GM23338 (cell line): ENCODE data around the gene INSL4.

Experiments
- CREB1 ChIP-seq: fragments of 250-450 bp; sonication (Bioruptor Pico); IDR thresholded peaks from 2 replicates; pipeline ENCODE4 v1.5.0; 2020; ENCODE audit warnings: low read depth, mild to moderate bottlenecking, moderate library complexity
- EZH2phosphoT487 ChIP-seq: fragments of 200-600 bp; sonication (generic); IDR thresholded peaks from one replicate; pipeline ENCODE4 v1.8.1; 2018; ENCODE audit warnings: antibody characterized with exemption; ENCODE audit not compliant: unreplicated experiment
- JUNB ChIP-seq: IDR thresholded peaks from one replicate; pipeline ENCODE4 v1.6.1; 2016; ENCODE audit warnings: antibody characterized with exemption; ENCODE audit not compliant: unreplicated experiment
- POLR2AphosphoS5 ChIP-seq: IDR thresholded peaks from 2 replicates; pipeline ENCODE4 v1.6.1; 2016; ENCODE audit warnings: antibody characterized with exemption, low read depth
- REST ChIP-seq: IDR thresholded peaks from one replicate; pipeline ENCODE4 v1.6.1; 2018; ENCODE audit warnings: antibody characterized with exemption; ENCODE audit not compliant: unreplicated experiment
- TF ChIP-seq, protein P1 (sequence below), 2 experiments: fragments of 200-600 bp in 1 of 2; sonication (generic) in 1 of 2; conservative IDR thresholded peaks; 2 replicates each; pipeline versions ENCODE4 v1.5.1 to v1.6.1; 2016 to 2017; ENCODE audit warnings: antibody characterized with exemption in 2 of 2, low read depth in 2 of 2, mild to moderate bottlenecking in 2 of 2, moderate library complexity in 1 of 2

- TF ChIP-seq, protein P1, sequence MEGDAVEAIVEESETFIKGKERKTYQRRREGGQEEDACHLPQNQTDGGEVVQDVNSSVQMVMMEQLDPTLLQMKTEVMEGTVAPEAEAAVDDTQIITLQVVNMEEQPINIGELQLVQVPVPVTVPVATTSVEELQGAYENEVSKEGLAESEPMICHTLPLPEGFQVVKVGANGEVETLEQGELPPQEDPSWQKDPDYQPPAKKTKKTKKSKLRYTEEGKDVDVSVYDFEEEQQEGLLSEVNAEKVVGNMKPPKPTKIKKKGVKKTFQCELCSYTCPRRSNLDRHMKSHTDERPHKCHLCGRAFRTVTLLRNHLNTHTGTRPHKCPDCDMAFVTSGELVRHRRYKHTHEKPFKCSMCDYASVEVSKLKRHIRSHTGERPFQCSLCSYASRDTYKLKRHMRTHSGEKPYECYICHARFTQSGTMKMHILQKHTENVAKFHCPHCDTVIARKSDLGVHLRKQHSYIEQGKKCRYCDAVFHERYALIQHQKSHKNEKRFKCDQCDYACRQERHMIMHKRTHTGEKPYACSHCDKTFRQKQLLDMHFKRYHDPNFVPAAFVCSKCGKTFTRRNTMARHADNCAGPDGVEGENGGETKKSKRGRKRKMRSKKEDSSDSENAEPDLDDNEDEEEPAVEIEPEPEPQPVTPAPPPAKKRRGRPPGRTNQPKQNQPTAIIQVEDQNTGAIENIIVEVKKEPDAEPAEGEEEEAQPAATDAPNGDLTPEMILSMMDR (conservative IDR thresholded peaks at IDR 0.05; ENCODE audit: low read depth in 2 of 2): no peak
- TF ChIP-seq CREB1 (CRISPR knock-in tag) (no peak), REST (no peak), EZH2phosphoT487 (no peak), POLR2AphosphoS5 (no peak), JUNB (no peak)
Observed at GRCh38 chr9:5188060-5188984, 42.9 kb upstream of the INSL4 start.
